Testis (tissue), 2 donors: Measurements from ENCODE around the gene PKNOX2.

Experiments used
- POLR2A ChIP-seq: fragments of 450-650 bp; IDR thresholded peaks from one replicate; pipeline ENCODE4 v1.6.1; 2017; ENCODE audit warnings: antibody characterized with exemption, mild to moderate bottlenecking, moderate library complexity
- TF ChIP-seq, protein P1 (sequence below), 3 experiments: fragments of 450-650 bp in 2 of 3; fragments of 200-600 bp in 1 of 3; sonication (generic) in 1 of 3; IDR thresholded peaks; one replicate each; pipeline ENCODE4 v1.5.1; 2016 to 2019; ENCODE audit warnings: antibody characterized with exemption in 3 of 3, mild to moderate bottlenecking in 2 of 3, moderate library complexity in 1 of 3

DNA sequence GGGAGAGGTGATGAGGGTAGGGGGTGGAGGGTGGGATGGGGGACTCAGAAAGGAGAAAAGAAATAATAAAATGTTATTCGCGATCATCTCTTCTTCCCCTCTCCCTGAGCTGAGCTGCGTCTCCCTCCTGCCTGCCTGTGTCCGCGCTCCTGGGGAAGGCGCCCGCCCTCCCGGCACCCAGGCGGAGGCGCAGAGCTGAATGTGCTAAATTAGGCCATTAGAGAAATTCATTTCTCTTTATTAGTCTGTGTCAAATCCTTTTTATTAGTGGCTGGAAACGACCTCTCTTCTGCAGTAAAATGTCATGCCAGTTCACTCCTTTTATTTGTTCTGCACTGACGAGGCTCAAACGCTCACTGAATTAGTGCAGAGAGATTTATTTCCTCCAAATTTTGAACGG is 215.4 kb downstream of the PKNOX2 start:
- TF ChIP-seq, protein P1, sequence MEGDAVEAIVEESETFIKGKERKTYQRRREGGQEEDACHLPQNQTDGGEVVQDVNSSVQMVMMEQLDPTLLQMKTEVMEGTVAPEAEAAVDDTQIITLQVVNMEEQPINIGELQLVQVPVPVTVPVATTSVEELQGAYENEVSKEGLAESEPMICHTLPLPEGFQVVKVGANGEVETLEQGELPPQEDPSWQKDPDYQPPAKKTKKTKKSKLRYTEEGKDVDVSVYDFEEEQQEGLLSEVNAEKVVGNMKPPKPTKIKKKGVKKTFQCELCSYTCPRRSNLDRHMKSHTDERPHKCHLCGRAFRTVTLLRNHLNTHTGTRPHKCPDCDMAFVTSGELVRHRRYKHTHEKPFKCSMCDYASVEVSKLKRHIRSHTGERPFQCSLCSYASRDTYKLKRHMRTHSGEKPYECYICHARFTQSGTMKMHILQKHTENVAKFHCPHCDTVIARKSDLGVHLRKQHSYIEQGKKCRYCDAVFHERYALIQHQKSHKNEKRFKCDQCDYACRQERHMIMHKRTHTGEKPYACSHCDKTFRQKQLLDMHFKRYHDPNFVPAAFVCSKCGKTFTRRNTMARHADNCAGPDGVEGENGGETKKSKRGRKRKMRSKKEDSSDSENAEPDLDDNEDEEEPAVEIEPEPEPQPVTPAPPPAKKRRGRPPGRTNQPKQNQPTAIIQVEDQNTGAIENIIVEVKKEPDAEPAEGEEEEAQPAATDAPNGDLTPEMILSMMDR (IDR thresholded peaks at IDR 0.05) = no peak
- TF ChIP-seq POLR2A = no peak
